ENCODE data around the gene PLA2G4A.

The PLA2G4A gene

DNA sequence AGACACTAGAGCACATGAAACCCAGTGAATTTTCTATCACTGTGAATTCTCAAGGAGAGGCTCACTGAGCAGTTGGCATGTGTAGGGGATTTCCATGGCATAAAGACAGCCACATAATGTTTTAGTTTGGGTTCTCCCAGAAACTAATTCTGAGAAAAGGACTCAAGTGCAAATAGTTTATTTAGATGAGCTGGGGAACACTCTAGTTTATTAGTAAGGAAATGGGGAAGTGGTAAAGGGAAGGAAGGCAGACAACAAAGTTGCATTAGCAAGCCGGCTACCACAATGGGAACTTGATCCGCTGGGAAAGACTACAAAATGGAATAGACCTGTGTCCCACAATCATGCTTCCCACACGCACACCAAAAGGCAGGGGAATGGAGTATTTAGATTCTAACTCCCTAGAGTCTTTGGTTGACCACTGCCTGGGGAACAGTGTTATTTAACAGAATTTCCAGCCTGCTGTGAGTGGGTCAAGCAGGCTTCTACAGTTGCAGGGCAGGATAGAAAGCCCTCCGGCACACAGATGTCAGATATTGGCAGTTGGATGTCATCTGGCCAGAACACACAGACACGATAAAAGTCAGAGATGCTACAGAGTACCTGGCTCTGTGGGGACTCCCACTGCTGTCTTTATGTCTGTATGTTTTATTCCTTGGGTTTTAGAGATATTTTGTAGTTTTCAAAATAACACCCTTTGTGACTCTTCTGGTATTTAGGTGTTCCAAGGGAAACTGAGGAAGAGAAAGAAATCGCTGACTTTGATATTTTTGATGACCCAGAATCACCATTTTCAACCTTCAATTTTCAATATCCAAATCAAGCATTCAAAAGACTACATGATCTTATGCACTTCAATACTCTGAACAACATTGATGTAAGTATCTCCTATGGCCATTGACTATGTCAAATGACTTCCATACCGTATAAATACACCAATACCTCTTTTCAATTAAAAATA, 150.1 kb downstream of the PLA2G4A start:
- no peak for DNase-seq

DNA sequence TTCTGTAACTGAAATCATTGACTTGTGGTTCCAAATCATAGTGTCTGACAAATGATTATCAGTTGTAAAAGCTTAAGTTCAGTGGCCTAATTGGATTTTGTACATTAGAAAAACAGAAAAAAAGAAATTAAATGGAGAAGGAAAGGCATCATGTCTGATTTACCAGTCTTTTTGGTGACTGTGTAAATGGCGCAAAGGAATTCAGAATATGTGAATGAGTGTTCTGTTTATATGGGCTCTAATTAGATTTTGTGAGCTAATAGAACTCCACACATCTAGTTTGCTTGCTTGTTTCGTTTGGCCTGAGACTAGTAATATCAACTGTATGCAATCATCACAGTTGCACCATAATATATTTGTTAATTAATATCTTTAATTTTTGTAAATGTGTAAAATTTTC, 151.7 kb downstream of the PLA2G4A start:
- no peak for DNase-seq

DNA sequence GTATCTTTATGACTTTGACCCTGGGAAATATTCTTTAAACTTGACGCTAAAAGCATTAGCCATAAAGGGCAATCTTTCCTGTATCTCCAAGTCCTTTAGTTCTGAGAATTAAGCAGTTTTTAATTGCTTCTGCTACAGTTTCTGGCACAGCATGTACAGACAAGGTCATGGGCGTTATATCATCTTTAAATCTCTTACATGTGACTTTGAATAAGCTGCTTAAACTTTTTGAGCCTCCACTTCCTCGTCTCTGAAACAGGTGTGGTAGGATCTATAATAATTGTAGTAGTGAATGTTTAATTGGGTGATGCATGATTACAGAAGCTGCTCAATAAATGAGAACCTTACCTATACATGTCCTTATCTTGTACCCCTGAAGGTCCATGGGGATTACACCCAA, 153.4 kb downstream of the PLA2G4A start:
- no peak for DNase-seq

DNA sequence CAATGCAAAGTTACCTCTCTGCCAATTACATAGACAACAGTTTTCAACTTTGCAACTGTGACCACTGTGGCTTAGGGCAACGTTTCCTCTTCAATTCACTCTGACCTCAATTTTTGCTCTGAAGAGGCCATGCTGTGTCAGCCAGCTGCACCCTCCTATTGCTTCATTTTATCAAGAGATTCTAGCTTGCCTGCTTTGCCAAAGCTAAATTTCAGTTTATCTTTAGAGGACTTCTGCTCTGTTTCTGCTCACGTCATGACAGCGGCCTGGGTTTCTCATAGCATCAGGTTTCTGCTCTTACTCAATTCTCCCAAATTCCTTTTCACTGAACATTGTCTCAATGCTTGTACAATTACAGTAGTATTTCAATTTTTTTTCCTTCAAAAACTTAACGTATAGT, 154.6 kb downstream of the PLA2G4A start:
- DNase-seq: no peak

DNA sequence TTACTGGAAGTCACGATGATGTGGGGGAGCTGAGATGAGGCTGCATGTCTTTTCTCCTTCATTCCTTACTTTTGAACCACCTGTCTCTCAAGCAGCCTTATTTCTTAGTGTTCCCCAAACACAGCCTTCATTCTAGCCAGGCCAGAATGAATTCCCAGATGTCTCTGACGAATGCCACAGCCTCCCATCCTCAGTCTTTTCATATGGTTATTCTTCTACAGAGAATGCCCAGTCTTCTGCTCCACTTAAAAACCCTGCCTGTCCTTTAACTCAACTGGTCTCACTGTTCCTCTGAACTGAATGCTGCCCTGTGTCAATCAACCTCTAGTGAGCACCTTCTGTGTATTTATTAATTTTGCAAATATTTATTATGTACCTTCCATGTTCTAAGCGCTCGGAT, 156.2 kb downstream of the PLA2G4A start:
- no peak for DNase-seq

DNA sequence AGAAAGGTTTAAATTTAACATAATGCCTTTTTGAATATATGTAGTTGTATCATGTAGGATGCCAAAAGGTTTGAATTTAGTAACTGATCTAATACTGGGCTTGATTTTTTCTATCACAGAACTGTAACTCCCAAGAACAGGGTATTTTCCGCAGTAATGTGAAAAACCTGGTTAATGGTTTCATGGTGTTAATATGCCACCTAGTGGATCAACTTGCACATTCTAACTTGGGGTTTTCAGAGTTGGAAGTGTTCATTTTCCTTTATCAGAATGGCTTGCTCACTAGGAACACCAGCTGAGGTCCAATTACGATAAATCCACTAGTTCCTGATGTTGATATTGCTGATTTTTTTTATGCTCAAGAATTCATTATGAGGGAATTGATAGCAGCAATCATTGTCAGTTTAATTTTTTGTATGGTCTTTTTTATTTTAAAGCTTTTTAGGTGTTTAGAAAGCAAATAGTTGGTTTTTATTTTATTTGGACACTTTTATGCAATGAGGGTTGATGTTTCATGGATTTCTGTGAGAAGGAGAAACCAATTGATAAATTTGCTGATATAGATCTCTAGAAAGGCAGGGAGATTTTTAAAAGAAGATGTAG, 157.2 kb downstream of the PLA2G4A start:
- DNase-seq: peak; percentile 70 to 78

DNA sequence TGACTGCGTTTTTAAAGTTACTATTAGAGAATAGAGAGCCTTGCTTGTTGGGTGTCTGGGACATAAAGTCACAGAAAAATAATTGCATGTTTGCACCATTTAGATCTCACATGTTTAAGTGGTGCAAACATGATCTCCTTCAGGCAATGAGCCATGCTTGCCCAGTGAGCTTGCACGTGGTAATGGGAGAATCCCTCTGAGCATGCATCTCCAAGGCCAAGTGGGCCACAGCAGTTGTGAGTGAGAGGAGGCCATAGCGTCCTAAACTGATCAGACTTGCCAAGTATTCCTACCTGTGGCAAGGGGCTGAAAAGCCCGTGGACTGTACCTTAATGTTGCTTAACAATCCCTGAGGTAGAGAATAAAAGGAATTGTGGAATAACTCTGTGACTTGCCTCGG, 158.3 kb downstream of the PLA2G4A start:
- no peak for DNase-seq

DNA sequence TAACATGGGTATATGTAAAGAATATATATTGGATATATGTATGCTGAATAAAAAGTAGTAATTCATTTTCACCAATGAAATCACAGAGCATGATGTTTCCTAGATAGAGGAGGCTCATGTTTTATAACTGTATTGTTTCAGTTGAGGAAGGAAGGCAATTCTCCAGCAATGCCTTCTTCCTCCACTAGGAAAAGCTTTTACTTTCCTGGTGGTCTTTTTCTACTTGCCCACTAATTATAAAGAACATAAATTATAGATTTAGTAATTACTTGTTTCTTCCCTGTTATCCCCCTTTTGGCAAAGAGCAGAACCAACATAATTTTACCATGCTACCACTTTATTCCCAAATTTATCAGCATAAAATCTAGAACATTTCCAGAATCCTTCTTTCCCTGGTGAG, 159.0 kb downstream of the PLA2G4A start:
- DNase-seq: no peak

DNA sequence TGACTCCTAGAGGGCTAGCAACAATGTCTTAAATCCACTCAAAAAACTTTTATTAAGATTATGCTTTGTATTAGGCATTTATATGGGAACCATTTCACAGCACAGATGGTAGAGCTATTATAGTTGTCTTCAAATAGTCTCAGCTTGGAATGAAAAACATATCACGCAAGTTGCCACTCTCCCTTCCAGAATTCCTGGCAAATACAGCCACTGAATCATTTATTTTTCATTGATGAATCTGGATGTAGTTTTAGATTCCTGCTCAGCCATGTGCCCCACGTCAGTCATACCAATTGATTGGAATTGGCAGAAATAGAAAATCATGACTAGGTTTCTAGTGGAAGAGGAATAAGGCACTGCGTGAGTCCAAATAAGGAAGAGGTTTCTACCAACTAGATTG, 165.2 kb downstream of the PLA2G4A start:
- no peak for DNase-seq

DNA sequence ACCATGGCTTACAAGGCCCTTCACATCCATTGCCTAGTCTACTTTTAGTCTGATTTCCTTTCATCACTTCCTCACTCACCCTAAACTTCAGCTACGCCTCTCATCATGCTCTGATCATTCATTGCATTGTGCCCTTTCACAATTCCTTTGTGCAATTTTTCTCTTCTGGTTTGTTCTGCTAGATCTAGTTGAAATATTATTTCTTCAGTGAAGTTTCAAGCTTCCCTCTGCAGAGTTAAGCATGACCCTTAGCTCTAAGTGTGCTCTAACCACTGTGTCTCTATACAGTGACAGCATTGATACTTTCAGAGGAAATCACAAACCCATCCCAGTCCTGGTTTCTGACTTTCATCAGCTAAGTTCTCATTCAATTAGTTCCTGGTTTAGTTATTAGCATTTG, 166.1 kb downstream of the PLA2G4A start:
- no peak for DNase-seq

DNA sequence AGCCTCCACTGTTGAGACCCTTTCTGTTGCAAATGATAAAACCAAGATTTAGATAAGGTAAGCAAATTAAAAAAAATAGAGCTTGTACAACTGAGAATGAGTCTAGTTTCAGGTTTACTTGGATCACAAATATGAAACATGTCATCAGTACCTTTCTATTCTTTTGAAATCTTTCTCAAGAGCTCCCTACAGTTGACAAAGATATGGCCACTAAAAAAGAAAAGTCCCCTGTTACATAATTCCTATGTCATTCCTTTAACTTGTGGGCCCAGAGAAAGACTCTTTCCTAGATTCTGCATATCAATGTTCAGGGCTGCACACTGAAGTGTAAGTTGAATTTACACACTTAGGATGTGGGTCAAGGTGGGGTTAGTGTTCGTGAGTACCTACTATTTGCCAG, 168.1 kb downstream of the PLA2G4A start:
- no peak for DNase-seq

DNA sequence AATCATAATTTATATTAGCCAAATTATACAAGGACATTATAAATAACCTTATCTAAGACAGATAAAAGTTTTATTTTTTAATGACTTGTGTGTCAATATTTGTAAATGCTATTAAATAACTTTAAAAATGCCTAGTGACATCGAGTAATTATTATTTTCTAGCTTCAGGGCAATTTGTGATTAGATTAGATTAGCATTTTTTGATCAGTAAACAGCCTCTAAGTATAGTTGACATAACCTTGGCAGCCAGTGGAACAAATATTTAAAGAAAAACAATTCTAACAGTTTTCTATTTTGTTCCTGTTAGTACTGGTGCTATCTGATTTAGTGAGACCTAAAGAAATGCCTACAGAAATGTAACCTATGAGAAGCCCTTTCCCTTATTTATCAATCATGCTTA, 169.1 kb downstream of the PLA2G4A start:
- no peak for DNase-seq

DNA sequence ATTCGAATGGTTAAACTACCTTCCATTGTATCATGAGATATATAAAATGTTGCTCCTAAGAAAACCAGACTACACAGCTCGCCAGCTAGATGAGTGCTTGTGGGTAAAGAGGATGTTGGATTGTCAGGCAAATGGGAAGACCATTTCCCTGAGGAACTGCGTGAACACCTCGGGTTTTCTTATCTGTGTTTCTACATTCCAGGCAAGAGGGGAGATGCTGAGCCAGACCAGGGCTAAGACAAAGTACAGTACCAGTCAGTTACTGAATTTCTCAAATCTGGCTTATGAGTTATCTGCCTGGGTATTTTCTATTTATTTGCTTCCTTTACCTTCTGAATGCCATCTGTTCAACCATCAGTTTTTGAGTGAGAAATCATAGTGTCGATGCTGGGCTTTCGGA, 170.8 kb downstream of the PLA2G4A start:
- DNase-seq: no peak

DNA sequence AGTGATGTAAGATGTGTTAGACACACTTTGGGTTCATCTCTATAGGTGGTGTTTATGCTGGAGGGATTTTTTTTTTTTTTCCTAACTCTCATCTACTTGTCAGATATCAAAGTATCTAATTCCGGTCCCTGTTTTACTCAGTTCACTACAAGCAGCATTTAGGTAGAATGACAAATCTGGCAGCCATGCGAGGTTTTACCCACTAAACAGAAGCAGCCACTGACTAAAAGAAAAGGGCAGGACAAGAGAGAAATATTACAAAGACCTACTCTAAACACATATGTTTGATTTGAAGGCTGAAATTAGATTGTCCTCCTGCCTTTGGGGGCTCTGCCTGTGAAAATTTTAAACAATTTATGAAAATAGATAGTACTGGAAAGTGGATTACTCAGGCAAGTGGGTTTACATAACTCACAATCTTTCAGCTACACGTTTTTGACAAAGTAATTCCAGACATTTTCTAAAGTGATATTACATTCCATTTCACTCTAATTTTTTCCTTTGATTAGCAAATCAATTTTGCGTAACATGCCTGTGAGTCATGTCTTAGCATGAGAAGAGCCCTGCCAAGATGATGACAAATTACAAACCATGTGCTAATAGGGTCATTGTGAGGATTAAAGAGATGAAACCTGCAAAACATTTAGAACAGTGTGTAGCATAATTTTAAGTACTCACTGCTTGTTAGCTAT, 172.6 kb downstream of the PLA2G4A start:
- DNase-seq: no peak

DNA sequence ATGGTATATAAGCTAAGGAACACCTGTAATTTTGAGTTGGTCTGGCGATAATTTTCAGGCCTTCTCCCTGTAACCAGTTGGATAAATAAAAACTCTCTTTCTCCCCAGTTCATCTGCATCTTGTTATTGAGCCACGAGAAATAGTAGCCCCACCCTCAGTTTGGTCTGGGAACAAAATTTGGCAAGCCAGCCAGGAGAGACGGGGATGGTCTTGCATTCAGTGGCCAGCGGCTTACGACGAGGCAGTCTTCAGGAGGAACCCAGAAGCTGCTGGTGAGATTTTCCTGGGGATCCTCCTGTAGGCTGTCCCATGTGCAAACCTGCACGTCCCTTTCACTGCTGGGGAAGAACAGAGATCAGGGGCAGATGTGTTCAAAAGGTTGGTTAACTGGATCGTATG, 174.6 kb downstream of the PLA2G4A start:
- no peak for DNase-seq

DNA sequence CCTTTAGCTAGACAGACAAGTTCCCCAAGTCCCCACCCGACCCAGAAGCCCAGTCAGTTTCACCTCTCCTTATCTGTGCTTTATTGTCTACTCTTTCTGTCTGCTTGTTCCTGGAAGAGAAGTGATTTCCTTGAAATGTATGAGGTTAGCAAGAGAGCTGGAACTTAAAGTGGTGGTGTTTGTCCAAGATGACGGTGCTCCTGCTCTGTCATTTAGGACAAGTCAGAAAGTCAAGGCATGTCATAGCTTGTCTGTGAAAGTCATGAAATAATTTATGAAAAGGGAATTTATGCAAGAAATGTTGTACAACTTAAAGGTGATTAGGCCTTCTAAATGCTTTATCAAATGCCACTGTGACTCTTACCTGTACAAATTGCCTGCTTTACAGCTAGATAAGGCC, 178.1 kb downstream of the PLA2G4A start:
- DNase-seq: no peak

DNA sequence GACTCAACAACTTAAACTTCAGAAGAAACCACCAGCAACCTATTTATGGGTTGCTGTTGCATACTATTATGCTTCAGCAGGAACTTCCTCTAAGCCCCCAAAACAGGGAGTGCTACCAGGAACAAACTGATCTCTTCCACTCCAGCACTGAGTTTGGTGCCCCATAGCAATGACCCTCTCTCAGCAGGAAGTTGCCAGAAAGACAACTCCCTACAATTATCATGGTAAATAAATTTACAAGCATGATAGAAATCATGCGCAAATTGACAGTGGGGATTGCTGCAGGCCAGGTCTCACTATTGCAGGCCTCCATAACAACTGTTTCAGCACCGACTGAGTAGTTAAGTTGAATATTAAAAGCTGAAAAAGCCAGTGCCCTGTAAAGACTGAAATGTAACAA, 180.6 kb downstream of the PLA2G4A start:
- peak in 1 of 2 experiments; percentile 46 for DNase-seq

DNA sequence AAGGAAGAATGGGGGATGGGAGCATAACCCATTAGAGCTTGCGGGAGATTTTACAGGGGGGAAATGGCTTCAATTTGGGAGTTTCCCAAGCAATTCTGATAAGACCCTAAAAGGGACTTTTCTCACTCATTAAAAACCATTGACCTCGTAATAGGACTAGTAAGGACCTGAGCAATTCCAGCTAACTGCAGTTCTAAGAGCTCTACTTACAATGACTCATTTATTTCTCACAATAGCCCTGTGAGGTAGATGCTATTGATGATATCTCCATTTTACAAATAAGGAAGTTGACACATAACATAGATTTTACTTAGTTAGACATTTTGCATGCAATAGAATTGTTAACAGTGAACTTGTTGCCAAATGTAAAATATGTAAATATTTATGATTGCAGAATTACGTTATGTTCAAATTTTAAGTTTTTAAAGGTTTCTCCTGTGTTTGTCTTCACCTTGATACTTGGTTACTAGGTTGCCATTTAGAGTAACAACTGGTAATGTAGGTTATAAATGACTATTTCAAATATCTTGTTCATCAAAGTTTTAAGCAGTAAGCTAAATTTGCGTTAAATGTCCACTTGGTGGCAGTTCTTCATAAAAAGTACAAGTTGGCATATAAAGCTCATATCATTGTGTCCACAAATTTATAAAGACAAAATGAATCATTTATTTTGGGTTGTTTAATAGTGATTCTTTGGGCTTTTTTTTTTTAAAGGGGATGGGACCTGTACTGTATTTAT, 182.0 kb downstream of the PLA2G4A start:
- no peak for DNase-seq

DNA sequence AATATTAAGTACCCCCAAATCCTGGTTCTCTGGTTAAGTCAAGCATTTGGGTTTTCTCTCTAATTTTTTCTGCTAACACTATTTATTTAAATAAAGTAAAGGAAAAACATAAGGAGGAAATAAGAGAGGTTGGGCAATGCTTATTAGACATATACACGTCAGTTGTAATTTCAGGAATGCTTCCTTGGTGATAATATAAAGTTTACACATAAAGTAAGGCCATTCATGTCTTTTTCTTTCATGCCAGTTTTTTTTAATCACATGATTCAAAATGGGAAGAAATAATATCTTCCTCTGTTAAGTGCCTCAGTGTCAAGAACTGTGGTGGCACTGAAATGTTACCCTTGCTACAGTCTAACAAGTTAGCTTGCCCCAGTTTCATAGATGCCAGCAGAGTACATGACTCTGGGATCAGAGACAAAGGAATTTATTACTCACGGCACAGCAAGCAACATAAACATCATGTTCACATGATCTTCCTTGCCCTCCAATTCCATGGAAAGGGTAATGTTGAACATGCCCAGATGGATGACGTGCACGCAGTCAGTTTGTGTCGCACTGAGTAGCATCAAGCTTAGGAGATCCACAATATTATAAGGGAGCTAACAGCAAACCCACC, 184.9 kb downstream of the PLA2G4A start:
- no peak for DNase-seq

DNA sequence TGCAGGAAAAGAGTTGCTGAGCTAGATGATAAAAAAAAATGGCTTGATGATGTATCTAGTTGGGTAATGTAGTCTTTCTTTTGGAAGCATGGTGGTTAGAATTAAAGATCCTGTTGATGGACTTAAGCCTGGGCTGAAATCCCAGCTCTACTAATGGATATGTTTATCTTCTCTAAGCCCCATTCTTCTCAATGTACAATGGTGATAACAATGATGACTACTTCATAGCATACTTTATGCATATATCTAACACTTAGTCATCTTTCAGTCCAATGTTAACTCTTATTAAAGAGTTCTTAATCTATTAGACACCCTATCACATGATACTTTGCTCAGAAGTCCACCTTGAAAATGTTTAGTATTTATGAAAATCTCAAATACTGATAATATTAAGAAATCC, 189.5 kb downstream of the PLA2G4A start:
- no peak for DNase-seq

DNA sequence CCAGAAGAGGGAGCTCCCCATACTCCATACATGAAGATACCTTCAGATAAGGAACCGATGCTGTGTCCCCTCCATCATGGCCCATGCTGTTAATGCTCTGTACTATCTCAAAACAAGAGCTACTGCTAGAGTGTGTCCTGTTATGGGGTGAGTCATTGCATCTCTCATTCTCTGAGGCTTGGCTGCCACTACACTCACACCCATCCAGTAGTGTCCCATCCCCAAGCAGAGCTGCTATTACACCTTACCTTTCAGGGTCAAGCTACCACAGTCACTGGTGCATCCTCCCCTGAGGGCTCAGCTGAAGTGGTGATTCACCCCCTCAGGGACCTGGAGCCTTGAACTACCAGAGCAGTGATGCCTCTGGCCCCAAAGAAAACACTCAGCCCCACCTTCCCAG, 198.5 kb downstream of the PLA2G4A start:
- DNase-seq: no peak

DNA sequence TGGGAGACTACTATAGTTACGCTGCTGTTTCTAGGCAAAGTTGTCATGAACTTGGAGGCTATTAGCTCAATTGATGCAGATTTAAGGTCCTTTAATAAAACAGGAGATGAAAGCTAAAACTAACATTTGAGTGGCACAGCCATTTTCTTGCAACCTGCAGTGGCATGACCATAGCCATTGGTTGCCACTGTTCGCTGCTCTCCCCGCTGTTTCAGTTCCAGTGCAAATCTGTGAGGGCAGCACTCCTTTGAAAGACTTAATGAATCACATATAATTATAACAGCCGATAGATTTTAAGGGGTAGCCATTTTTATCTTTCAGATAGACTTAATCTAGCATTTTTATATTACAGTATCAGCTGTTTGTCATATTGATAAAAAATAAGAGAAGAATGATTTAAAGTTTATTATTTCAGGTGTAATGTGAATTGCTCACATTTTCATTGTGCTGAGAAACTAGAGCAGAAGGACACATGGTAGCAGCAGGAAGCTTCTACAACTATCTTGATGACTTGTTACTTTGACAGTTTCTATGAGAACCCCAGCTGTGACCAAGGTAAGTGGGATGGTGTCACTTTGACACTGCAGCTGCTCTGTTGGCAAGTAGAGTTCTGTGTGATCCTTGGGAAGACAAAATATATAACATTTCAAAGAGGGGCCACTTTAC, 203.7 kb downstream of the PLA2G4A start:
- DNase-seq: no peak
